Neural progenitor cell (in vitro differentiated cells): ENCODE results near the gene POLR3G.

Experiments used
- EZH2 ChIP-seq: fragments of 200-600 bp; sonication (generic); IDR thresholded peaks from 2 replicates; pipeline ENCODE4 v1.6.1; 2017; ENCODE audit warnings: antibody characterized with exemption, mild to moderate bottlenecking, moderate library complexity
- EZH2phosphoT487 ChIP-seq: fragments of 200-600 bp; sonication (generic); IDR thresholded peaks from 2 replicates; pipeline ENCODE4 v1.6.1; 2017; ENCODE audit warnings: antibody characterized with exemption
- TF ChIP-seq, protein P1 (sequence below): fragments of 200-600 bp; sonication (generic); IDR thresholded peaks from 2 replicates; pipeline ENCODE4 v1.5.1; 2017; ENCODE audit warnings: antibody characterized with exemption, mild to moderate bottlenecking

DNA sequence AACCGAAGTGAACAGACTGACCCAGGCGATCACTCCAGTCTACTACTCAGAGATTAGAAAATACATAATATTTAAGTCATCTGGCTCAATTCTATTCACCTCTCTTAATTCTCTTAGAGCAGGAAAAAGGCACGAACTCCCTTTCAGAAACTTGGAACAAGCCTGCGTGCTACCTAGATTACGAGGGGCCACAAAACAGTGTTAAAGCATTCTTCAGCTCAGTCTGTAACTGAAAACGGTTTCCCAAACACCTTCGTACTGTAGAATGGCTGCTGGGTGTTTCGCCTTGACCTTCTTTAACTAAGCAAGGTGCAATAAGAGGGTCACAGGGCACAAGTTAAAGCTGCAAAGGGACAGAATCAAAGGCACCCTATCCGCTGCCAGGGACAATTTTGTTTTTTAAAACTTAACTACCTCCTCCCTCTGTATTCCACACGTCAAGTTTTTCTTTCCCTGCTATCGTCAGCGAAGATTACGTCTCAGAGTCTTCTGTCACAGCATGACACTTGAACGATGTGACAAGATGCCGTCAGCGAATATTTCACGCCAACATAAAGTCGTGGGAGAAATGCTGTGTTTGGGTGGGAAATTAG is 54.0 kb downstream of the POLR3G start:
- TF ChIP-seq EZH2 (no peak), EZH2phosphoT487 (no peak)
- TF ChIP-seq, protein P1, sequence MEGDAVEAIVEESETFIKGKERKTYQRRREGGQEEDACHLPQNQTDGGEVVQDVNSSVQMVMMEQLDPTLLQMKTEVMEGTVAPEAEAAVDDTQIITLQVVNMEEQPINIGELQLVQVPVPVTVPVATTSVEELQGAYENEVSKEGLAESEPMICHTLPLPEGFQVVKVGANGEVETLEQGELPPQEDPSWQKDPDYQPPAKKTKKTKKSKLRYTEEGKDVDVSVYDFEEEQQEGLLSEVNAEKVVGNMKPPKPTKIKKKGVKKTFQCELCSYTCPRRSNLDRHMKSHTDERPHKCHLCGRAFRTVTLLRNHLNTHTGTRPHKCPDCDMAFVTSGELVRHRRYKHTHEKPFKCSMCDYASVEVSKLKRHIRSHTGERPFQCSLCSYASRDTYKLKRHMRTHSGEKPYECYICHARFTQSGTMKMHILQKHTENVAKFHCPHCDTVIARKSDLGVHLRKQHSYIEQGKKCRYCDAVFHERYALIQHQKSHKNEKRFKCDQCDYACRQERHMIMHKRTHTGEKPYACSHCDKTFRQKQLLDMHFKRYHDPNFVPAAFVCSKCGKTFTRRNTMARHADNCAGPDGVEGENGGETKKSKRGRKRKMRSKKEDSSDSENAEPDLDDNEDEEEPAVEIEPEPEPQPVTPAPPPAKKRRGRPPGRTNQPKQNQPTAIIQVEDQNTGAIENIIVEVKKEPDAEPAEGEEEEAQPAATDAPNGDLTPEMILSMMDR, result no peak
